NK-92 treated with Interleukin-12 subunit alpha and Interleukin-12 subunit beta, amount 100 ng/mL, for 24 hours (cell line): ENCODE measurements around the gene HDAC10.

Experiments used
- DNase-seq: peaks from one replicate; lab custom pipeline; 2025; lab: John Stamatoyannopoulos, UW

HDAC10 gene

DNA sequence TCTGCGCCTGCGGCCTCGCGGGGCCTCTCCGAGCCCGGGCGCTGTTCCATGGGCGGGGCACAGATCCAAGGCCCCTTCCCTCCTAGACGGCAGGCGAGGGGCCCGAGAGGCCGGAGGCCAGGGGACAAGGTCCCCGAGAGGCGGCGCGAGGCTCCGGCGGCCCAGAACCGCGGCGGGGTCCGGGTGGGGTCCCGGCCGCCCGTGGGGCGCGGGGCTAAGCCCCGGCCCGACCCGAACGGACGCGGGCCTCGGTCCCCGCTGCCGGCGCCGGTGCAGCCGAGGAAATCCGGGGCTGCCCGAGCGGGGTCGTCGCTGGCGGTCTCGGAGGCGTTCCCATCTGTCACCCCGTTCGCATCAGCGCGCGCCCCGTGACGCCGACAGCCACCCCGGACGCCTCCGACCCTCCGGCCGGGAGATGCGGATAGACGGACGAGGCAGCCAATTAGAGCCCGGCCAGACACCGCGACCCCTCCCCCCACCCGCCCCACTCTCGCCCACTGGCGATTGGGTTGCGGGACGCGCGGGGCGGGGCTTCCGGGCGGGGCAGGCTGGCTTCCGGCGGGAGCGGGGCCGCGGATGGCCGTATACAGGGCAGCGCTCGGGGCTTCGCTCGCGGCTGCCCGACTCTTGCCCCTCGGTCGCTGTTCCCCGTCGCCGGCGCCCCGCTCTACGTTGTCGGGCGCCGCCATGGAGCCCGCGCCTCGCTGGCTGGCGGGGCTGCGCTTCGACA, 50.4 kb downstream of the HDAC10 start, which contains the start of gene SELENOO:
Gene SELENOO (plus strand): TSS at position 551 of the 730 bp plus-strand sequence. CDS start 26 bp downstream, at position 577.
- peak; percentile 79 for DNase-seq

DNA sequence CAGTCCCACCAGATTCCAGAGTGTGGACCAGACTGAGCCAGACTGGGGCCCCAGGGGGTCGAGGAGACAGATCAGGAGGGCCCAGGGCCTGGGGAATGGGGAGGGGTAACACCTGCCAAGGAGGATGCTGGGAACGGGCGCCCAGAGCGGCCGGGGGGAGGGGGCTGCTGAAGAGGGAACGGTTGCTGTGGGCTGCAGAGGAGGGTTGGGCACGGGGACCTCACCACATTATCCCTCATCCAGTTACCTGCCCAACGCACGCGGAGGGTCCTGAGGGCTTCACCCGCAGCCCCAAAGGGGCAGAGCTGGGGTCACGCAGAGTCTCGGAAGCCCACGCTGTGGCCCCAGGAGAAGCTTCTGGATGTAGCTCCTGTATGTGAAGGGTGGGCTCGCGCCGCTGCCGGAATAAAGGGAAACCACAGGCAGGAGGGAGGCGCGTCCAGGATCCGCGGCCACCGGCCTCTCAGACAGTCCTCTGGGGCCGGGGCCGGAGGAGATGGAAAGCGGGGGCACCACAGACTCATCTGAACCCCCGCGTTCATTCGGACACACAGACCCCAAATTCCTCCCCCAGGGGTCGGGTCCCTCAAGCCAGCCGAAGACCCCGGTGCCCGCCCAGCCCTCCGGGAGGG, 51.1 kb downstream of the HDAC10 start:
- DNase-seq = no peak

- no peak for DNase-seq
Observed at GRCh38 chr22:50199251-50199721, 51.8 kb downstream of the HDAC10 start.

DNA sequence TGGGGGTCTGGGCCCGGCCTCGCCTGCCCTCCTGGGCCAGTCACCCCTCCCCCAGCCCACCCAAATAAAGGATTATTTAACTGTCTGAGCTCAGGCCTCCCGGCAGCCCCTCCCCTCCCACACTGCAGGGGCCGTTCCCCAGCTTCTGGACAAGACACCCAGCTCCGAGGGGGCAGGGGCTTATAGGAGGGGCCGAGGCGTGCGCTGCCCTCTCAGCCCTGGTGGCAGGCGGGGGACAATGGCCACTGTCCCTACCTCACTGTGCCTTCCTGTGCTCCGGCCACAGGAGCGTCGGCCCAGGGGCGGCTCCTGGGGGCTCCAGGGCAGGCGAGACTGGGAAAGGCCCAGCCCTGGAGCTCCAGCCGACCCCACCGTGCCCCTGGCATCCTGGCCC, 52.4 kb downstream of the HDAC10 start:
- DNase-seq = no peak

GRCh38 chr22:50197856-50198623, 53.0 kb downstream of the HDAC10 start:
- DNase-seq = no peak

- no peak for DNase-seq
Observed at GRCh38 chr22:50197000-50197800, 53.9 kb downstream of the HDAC10 start.

DNA sequence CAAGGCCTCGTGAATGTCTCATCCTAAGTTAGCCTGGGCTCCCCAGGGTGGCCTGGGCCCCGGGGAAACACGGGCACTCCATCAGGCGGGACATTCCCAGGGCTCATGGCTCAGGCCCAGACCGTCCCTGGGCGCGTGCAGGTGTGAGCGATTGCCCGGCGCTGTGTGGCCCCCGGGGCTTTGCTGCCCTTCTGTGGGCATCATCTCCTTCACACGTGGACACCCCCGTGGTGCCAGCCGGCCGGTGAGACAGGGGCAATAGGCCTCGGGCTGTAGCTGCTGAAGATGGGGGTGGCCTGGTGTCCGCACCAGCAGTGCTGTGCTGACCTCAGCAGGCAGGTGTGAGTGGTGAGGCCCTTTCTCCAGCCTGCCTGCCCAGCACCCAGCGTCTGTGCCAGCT, 54.8 kb downstream of the HDAC10 start:
- DNase-seq = no peak
